Measurements from ENCODE around the gene AQP7. TPM values are rescaled to one million over a fixed set of nuclear protein-coding genes. Genes with fewer than 3 reads are reported as not detected.

Gene AQP7
- total RNA-seq, 1 experiment from 2014 or later = 0.59 TPM

GRCh38 chr9:33379666-33380389 lies 22.5 kb downstream of the AQP7 start:
- peaks cover 6% of the 10 kb centered on the region; the same call in 1 of the 2 replicates for H3K4me1 ChIP-seq (replicated peaks; ENCODE audit: insufficient read depth)
- H3K27ac ChIP-seq = no peak overlapping the region
- no peaks in the 10 kb centered on the region for H3K36me3 ChIP-seq (ENCODE audit: low read depth)
- no peaks in the 10 kb centered on the region for H4K20me1 ChIP-seq (ENCODE audit: insufficient read depth)
- TF ChIP-seq EZH2 (IDR thresholded peaks at IDR 0.05; ENCODE audit: low read depth) (no peak), CTCF (conservative IDR thresholded peaks at IDR 0.05) (no peak)
- H3K9me3 ChIP-seq (ENCODE audit: insufficient read depth, low read depth) = no peaks in the 10 kb centered on the region
- no peak overlapping the region for H3K4me2 ChIP-seq
- POLR2A ChIA-PET (ENCODE audit: unreplicated experiment) = no interaction called here
- intact Hi-C loops (cut with micrococcal nuclease; ENCODE audit: unreplicated experiment) = loop anchor here (10.0 kb wide), 1 partner anchor 85 kb away; the partner anchor contains the start of gene NFX1
- BruUV-seq (replicated peaks) = no TSS peak
- H3K9me2 ChIP-seq (ENCODE audit: insufficient read depth) = no peaks in the 10 kb centered on the region
- H3K4me3 ChIP-seq = no peak overlapping the region
- no peaks in the 10 kb centered on the region for H3F3A ChIP-seq (ENCODE audit: insufficient read depth, low read depth)
- no peaks in the 10 kb centered on the region for H3K27me3 ChIP-seq (ENCODE audit: insufficient read depth, low read depth)
- H3K79me2 ChIP-seq (ENCODE audit: low read depth) = no peaks in the 10 kb centered on the region
- CTCF ChIA-PET = interaction anchor here (0.7 kb wide), 2 partner anchors 67 to 92 kb away, joined by 4 to 5 read pairs; partner anchors contain the start of gene AQP3
- no peak overlapping the region for H2AFZ ChIP-seq
- no peak for DNase-seq

- CTCF ChIA-PET = interaction anchor here (0.7 kb wide), 1 partner anchor 355 kb away, joined by 7 read pairs; no protein-coding TSS in a partner anchor
- intact Hi-C loops (cut with micrococcal nuclease; ENCODE audit: unreplicated experiment) = loop anchor here (10.0 kb wide), 1 partner anchor 83 kb away; the partner anchor contains the start of gene NFX1
Observed at GRCh38 chr9:33378121-33378795, 24.1 kb downstream of the AQP7 start.

More at GRCh38 chr9:33378121-33378795, 24.1 kb downstream of the AQP7 start:
- Histone ChIP-seq H3K4me3 (no peak overlapping the region), H3K9me3 (ENCODE audit: insufficient read depth, low read depth) (no peaks in the 10 kb centered on the region), H3K79me2 (ENCODE audit: low read depth) (no peaks in the 10 kb centered on the region), H3K27me3 (ENCODE audit: insufficient read depth, low read depth) (no peaks in the 10 kb centered on the region), H3K9me2 (ENCODE audit: insufficient read depth) (no peaks in the 10 kb centered on the region), H3K4me2 (no peak overlapping the region), H3K4me1 (replicated peaks; ENCODE audit: insufficient read depth) (peaks cover 6% of the 10 kb centered on the region; the same call in 1 of the 2 replicates), H3F3A (ENCODE audit: insufficient read depth, low read depth) (no peaks in the 10 kb centered on the region), H3K27ac (no peak overlapping the region), H3K36me3 (ENCODE audit: low read depth) (no peaks in the 10 kb centered on the region), H4K20me1 (ENCODE audit: insufficient read depth) (no peaks in the 10 kb centered on the region), H2AFZ (no peak overlapping the region)
- no TSS peak for BruUV-seq (replicated peaks)
- DNase-seq = no peak
- no peak for TF ChIP-seq CTCF (conservative IDR thresholded peaks at IDR 0.05)
- TF ChIP-seq EZH2 (IDR thresholded peaks at IDR 0.05; ENCODE audit: low read depth) = no peak
- POLR2A ChIA-PET (ENCODE audit: unreplicated experiment) = no interaction called here
